DMS53 treated with DMSO at 0.1 percent for 48 hours (cell line): ENCODE data around the gene ANAPC2.

Experiments
- DNase-seq: peaks from one replicate; lab custom pipeline; 2025; ENCODE audit not compliant: unreplicated experiment; lab: John Stamatoyannopoulos, UW

Gene ANAPC2

DNA sequence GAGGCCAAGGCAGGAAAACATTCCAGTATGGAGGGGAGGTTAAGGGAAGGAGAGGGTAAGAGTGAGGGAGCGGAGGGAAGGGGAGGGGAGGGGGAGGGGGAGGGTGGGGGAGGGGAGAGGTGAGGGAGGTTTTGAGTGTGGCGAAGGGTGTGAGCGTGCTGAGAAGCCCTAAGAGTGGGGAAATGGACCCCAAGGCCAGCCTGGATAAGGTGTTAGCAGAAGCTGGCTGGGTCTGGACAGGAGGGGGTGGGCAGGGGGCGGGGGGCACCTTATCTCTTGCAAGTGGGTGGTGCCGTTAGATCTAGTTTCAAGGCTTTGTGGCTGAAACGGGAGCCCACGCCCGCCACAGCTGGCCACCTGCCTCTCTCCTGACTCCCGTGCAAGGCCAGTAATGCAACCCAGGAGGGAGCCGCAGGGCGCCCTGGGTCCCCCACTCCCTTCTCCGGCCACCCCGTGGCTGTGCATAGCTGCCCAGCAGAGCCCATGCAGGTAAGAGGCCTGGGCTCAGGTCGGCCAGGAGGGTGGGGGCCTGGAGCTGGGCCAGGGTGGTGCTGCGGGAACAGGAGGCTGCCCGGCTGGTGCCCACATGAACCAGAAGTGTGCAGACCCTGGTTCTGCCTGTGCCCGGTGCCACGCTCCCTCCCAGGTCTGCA lies 39.6 kb upstream of the ANAPC2 start:
- DNase-seq: no peak

DNA sequence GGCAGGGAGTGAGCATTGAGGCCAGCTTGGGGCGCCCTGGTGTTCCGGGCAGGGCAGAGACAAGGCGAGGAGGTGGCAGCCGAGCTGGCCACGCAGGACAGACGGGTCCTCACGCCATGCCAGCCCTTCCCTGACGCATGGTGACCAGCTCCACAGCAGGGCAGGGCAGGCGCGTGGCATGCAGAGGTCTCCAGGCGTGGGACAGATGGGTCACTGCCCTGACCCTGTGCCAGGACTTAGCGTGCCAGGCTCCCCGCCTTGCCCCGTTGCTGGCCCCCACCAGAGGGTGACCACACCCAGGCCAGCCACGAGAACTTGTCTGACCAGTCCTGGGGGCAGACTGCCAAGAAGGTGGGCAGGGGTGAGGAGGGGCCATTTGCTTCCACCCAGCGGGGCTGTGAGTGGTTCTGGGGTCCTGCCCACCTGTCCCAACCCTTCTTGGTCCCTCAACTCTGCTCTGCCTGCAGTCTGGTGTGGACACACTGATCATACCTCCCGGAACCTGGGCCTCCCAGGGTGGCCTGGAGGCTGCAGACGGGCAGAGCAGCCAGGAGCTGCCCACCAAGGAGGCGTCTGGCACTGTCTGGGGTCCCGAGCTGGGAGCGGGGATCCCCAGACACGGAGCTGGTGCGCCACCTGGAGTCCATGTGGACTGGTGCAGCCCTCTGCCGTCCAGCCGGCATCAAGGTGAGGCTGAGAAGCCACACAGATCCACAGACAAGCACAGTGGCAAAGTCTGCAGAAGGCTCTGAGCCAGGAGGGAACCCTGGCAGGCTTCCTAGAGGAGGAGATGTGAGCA lies 38.9 kb upstream of the ANAPC2 start, which contains the start of gene RNF224:
TSS of gene RNF224 (plus strand) at position 449 of the 799 bp plus-strand sequence. CDS start 834 bp downstream, outside the sequence.
- DNase-seq: peak; percentile 79

DNA sequence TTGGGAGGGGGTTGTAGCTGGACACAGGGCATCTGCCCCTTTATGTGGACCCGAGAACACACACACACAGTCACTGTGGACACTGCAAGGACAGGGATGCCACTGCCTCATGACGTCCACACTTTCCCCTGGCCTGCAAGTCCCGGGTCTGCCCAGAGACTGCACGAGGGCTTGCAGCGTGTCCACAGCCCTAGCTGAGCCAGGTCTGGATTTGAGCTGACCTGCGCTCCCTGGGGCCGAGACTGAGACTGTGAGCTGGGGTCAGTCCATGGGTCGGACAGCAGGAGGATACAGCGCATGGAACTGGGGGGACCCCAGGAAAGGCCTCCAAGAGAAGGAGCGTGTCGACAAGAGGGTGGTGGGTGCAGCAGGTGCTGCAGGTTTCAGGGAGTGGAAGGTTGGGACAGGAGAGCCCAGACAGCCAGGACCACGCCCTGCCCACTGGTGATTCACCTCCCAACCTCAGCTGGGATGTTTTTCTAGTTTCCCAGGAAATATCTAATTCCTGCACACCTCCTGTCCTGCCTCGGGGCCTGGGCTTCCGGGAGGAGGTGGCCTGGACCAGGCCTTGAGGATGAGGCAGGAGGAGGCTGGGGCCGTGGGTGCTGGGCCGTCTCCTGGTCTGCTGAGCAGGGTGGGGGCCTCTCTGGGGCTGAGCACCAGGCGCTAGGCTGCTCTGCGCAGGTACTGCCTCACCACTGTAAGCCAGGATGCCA lies 38.1 kb upstream of the ANAPC2 start:
- no peak for DNase-seq

DNA sequence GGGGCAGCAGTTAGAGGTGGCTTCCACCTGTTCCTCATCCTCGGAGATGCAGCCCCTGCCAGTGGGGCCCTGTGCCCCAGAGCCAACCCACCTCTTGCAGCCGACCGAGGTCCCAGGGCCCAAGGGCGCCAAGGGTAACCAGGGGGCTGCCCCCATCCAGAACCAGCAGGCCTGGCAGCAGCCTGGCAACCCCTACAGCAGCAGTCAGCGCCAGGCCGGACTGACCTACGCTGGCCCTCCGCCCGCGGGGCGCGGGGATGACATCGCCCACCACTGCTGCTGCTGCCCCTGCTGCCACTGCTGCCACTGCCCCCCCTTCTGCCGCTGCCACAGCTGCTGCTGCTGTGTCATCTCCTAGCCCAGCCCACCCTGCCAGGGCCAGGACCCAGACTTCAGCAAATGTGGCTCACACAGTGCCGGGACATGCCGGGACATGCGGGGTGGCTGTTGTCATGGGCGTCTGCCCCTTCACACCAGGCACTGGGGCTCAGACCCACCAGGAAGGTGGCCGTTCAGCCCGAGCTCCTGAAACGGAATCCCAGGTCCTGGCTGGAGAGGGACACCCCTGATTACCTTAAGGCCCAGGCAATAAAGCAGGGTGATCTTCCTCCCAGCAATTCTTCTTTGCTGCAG lies 37.5 kb upstream of the ANAPC2 start:
- no peak for DNase-seq

DNA sequence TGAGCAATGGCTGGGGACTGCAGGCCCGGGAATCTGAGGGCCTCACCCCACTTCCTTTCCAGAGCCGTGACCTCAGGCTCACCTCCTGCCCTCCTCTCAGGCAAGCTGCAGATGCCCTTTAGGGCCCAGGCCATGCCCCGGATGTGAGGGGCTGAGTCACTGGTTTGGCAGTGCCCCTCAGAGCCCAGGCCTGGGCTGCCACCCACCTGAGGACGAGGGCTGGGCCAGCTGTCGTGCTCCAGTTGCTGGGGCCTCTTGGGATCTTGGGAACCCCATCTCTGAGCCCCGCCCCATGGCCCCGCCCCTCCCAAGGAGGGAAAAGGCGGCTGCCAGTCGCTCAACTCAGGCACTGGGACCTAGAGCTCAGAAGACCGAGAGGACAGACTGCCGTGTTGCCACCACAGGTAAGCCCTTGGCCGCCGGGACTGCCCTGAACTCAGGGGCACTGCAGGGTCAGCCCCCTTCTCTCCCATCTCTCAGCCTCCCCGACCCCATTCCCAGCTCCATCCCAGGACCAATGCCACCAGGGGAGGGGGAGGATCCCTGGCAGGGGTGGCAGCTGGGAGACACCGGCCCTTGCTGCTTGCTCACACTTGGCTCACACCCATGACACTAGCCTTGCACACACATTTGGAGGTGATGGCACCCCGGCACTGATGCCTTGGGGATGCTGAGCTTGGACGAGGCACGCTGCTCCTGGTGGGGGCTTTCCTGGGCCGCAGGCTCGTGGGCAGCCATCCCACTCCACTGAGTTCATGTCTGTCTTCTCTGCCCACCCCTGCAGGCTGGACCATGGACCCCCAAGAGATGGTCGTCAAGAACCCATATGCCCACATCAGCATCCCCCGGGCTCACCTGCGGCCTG lies 36.7 kb upstream of the ANAPC2 start, which contains the start of gene CYSRT1:
TSS of gene CYSRT1 (plus strand) at position 345 of the 865 bp plus-strand sequence. CDS start at position 793, 448 bp downstream.
- DNase-seq: no peak

DNA sequence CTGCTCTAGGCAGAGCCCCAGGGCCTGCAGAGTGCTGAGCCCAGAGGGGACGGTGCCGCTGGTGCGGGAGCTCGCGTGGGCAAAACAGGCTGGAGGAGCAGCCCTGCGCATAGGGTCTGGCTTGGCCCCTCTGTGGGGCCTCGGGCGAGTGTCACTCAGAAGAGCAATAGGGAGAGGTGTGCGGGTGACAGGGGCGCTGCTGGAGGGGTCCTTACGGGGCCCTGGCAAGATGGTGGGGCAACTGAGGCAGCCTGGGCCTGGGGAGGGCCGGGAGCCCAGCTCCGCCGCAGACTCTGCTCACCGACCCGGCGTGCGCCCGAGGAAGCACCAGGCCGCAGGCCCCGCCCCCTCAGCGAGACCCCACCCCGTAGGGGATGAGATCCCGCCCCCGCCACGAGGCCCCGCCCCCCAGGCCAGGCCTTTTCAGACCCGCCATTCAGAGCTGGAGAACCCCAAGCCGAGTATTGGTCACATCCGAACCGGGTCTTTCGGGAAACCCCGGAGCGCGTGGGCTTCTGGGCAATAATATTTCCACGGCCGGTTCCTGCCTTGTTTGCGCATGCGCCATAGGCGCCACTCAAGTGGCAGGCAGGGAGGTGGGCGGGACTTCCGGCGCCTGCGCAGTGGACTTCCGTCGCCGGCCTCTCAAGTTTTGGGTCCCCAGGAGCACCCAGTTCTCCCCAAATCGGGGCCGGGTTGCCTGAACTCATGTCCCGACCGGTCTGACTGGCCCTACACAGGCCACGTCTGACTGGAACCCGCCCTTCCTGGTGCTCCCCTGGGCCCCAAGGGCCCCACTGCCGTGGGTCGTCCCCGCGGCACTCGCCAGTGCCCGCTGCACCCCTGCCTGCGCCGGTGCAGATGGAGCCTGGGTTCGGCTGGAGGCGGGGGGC lies 35.0 kb upstream of the ANAPC2 start:
- peak; percentile 93 for DNase-seq

DNA sequence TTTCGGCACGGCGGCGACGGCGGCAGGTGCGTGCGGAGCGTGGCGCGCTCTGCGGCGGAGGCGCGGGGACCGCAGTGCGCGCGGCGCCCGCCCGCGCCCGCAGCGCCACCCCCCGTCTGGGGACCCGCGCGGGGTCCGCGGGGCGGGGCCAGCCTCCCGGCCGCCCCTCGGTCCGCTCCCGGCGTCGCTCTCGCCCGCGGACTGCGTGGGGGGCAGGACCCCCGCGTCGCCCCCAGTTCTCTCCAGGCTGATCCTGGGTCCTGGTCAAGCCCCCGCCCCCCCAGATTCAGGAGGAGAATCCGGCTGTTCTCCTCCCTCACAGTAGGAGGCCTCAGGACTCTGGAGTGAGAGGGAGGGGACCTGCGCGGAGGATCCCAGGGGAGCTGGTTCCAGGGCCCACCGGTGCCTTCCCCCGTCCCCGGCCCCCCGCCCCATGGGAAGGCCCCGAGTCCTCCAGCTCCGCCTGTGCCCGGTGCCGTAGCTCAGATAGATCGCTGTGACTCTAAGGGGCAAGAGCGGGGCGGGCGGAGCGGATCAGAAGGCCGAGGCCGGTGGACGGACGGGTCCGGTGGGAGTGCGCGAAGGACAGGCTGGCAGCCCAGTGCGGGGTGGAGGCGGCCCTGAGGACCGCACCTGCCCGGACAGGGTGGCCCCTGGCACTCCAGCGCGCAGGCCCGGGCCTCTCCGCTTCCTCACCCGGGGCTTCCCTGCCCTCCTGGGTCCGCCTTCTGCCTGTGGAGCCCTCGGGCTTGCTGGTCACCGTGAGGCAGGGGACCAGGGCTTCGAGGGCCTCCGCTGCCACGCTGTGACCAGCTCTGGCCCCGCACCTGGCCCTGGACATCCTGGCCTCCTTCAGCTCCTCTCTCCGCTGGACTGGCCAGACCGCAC lies 34.1 kb upstream of the ANAPC2 start, which contains the start of gene RNF208:
TSS of gene RNF208 (minus strand) at position 51 of the 888 bp plus-strand sequence. CDS start 1,028 bp downstream, outside the sequence.
- DNase-seq: peak; percentile 25

DNA sequence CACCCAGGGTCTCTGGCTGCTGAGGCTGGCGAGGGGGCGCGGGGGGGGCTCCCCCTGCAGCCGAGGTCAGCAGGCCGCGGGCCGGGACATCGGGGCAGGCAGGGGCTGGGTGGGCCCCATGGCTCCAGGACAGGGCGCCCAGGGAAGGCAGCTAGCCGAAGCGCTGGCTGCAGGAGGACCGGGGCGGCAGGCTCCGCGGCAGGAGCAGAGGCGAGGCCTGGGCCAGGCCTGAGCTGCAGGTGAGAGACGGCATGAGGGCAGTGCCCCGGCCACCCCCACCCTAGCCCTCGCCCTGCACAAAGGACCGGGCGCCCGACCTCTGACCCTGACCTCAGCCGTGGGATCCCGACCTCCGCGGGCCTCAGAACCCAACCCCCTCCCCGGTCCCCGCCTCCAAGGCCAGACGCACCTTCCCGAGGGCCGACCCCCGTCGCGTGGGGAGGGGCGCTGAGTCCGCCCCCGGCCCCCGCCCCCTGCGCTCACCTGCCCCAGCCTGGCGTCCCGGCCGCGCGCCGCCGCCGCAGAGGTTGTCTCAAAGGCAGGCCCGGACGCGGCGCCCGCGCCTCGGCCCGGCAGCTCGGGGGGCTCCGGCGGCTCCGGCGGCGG lies 33.2 kb upstream of the ANAPC2 start:
- DNase-seq: no peak

DNA sequence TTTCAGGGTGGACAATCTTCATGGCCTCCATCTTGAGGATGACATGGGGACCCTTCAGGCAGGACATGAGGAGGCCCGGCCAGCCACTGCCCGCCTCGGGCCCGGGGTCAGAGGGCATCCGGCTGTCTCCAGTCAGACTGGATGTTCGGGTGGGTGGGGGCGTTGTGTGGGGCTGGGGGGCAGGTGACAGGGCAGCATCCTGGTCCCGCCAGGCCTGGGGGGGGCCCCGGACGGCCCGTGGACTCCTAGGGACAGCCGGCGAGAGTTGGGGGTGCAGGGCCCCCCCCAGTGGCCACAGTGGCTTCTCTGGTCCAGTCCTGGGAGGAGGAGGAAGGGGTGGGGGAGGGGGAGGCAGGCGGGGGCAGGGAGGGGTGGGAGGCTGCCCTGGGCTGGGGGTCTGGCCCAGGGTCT lies 32.7 kb upstream of the ANAPC2 start:
- no peak for DNase-seq

DNA sequence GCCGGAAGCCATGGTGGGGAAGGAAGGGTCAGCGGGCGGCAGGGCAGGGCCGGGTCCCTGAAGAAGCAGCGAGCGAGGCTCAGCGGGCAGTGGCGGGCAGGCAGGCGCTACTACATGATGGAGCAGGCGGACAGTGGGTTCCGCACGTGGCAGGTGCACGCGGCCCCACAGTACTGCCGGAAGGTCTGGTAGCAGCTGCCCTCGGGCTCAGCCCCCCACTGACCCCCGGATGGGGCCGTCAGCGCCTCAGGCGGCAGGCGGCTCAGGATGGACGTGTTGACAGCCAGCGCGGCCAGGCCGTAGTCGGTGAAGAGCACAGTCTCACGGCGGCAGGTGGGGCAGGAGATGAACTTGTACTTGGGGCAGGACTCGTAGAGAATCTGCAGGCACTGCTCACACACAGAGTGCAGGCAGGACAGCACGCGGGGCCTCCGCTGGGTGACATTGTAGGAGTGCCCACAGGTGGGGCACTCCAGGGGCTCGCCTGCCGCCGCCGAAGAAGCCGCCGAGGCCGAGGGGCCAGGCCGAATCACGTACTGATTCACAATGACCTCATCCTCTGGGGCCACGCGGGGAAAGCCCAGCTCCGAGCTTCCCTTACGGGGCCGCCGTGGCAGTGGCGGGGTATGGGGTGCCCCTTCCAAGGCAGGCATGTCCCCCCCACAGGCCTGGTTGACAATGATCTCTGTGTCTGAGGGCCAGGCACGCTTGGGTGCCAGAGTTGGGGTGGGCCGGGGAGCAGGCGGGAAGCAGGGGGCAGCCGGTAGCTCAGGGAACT lies 32.1 kb upstream of the ANAPC2 start:
- no peak for DNase-seq

DNA sequence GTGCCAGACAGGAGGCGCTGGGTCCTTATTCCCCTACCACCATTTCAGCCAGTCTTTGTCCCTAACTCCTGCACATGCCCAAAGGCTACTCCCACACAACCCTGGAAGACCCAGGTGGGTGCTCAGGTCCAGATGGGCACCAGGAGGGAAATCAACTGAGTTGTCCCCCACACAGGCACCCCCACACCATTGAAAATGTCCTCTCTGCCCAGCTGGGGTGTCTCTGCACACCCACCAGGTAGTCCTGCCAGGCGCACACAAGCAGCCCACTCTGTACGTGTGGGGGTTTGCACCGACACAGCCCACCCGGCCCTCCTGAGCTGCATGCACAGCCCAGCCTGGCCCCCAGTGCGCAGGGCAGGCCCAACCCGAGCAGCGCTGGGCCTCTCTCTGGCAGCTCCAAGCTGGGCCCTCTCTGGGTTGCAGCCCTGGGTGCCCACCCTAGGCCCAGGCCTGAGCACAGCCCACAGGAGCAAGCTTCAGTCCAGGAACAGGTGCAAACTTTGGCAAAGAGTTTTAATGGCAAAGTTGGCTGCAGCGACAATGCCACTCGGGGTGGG lies 31.5 kb upstream of the ANAPC2 start:
- DNase-seq: no peak

DNA sequence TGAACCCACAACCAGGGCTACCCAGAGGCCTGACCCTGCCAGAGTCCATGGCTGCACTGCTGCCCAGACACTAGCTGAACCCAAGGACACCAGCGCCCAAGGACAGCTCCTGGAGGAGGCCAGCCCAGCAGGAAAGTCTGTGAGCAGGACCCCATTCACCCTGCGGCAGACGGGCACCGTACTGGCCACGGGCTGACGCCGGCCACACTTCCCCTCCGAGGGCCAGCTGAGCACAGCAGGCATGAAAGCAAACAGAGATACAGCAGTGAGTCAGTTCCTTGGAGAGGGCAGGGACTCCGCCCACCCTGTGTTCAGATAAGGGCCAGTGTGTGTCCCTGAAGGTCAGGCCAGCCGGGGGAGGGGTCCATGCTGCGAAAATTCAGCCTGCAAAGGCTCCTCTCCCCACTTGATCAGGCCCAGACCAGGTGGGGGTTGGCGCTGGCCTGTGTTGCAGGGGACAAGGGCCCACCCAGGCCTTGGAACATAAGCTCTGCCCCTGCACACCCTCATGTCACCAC lies 30.5 kb upstream of the ANAPC2 start:
- peak; percentile 85 for DNase-seq

DNA sequence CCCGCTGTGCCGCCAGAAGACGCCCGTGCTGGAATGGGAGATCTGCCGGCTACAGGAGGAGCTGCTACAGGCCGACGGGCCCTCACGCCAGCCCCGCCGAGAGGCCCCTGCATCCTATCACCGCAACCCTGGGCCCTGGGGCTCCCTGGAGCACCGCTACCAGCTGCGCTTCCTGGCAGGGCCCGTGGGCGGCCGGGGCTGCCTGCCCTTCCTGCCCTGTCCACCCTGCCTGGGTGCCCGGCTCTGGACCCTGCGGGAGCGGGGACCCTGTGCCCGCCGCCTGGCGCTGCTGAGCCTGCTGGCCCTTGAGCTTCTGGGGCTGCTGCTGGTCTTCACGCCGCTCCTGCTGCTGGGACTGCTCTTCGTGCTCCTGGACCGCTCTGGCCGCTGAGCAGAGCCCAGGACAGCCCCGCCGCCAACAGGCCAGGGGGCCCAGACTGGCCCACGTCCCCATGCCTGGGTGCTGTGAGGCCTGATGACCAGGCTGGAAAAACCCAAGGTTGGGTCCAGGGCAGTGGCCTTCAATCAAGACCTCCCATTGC lies 29.9 kb upstream of the ANAPC2 start:
- DNase-seq: no peak

DNA sequence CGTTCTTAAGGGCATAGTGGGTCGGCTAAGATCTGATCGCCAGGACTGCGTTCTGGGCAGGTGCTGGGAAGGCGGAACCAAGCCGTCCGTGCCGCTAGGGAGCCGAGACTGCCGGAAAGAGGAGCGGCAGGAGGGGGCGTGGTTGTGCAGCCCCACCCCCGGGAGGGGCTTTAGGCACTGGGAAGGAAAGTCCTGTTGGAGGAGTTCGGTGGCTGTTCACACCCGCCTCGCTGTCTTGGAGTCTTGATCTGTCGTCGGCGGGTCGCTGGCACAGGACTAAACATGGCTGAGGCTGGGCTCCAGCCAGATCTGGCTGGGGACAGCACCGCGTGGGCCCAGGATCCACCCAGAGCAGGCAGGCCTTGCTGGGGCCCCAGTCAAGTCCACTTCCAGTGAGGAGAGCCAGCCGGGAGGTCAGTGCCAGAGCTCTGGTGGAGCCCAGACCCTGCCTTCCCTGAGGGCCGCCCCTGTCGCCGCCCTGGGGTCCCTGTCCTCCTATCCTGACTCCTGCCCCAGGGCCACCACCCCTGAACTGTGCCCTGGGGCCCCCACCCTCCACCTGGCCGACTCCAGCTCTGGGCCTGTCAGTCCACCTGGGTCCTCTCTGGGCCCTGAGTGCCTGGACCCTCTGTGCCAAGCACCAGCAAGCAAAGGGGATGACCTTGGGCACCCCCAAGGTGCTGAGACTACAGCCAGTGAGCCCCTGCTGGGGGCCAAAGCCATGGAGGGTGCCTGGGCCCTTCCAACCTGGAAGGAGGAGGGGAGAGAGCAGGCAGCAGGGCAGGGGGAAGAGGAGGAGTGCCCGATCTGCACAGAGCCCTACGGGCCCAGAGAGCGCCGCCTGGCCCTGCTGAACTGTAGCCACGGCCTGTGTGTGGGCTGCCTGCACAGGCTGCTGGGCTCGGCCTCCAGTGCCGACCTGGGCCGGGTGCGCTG lies 29.2 kb upstream of the ANAPC2 start:
- no peak for DNase-seq
